GM19395 (cell line): ENCODE data around the gene CAMK2D.

Source experiments
- ATAC-seq: cut with Tn5 transposase; IDR thresholded peaks from one replicate; pipeline ENCODE4 v1.9.1; 2021; ENCODE audit warnings: mild to moderate bottlenecking, moderate library complexity; ENCODE audit not compliant: unreplicated experiment

CAMK2D gene

DNA sequence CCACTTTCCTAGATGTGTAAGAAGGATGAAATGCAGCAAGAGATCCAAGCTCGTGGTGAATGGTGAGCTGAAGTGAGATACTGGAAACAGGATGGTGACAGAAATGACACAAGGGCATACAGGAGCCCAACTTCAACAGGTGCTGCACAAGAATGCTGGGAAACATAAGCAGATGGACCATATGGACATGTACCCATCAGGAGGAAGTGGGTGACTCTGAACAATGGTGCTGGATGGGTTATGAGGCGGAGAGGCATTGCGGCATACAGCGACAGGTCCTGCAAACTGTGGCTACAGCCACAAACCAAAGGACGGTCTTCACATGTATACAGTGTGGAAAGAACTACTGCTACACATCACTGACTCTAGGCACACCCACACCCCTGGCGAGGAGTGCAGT, 265.7 kb downstream of the CAMK2D start:
- ATAC-seq, result no peak

DNA sequence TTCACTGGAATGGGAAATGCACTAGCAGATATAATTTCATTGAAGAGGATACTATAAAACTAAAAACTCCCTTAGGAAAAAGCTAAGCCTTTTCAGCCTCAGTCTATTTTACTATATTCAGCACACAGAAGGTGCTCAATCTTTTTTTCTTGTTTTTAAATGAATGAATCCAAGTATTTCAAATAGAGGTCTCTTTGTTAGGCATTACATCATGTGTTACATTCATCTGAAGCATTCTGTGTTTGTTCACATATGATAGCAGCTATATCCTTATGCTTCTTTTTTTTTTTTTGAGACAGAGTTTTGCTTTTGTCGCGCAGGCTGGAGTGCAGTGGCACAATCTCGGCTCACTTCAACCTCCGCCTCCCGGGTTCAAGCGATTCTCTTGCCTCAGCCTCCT, 278.4 kb downstream of the CAMK2D start:
- no peak for ATAC-seq

DNA sequence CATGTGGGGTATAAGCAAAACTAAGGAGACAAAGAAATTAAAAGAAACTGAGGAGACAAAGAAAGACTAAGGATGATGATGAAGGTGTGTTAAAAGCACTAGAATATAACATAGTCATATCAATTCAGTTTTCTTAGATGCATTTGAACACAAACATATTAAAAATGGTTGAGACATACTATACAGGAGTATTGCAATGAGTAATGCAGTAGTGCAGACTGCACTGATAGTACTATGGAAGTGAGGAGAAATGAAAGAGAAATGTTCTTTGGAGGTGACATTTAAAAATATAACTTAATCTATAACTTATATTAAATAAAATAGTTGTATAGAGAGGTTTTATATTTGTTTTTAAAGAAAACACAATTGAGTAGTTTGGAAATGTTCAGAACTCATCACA, 279.2 kb downstream of the CAMK2D start:
- no peak for ATAC-seq

DNA sequence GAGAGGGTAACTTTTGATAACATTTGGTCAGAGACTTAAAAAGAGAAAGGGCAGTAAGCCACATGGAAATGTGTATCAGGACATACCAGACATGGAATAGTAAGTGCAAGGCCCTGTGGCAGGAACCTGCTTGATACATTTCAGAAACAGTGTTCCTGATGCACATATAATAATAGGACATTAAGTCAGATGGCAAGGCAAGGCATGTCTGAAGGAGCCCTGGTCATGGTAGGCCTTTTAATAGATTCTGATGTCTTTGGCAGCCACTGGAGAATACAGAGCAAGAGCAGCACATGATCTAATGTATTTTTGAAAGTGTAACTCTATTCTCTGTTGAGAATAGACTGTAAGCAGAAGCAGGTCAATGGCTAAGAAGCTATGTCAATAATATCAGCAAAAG, 279.7 kb downstream of the CAMK2D start:
- no peak for ATAC-seq

DNA sequence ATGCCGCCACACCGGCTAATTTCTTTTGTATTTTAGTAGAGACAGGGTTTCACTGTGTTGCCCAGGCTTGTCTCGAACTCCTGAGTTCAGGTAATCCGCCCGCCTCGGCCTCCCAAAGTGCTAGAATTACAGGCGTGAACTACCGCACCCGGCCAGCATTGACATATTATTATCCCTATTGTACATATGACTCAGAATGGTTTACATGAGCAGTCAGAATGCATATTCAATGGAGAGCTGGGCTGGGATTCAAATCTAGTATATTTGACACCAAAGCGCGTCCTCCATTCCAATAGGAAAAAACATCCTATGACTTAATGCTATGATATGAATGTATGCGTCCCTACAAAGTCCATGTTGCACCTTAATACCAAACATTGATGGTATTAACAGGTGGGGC, 281.4 kb downstream of the CAMK2D start:
- ATAC-seq, result no peak

DNA sequence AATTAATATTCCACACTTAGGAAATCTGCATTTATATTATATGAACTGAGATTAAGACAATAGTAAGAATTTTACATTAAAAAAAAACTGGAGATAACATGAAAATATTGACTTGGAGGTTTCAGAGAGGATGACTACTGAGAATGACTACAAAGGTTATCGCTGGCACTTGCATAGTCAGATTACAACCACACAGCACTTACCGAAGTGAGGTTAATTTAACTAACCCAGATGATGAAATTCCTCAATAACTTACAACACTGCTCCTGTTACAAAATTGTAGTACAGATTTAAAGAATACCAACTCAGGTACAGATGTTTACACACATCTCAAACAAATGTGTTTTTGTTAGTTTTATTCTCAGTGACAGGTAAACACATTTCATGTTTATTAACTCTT, 283.5 kb downstream of the CAMK2D start:
- no peak for ATAC-seq

DNA sequence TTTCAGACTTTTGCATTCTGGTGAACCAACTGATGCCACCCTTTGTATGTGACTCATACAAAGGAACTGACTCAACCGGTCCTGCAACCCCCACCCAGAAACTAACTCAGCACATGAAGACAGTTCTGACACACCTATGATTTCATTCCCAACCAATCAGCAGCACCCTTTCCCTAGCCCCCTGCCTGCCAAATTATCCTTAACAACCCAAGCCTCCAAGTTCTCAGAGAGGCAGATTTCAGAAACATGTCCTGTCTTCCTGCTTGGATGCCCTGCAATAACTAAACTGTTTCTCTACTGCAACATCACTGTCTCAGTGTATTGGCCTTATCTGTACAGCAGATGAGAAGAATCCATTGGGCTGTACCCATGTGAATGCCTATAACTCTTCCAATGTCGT, 284.7 kb downstream of the CAMK2D start:
- ATAC-seq, result no peak

DNA sequence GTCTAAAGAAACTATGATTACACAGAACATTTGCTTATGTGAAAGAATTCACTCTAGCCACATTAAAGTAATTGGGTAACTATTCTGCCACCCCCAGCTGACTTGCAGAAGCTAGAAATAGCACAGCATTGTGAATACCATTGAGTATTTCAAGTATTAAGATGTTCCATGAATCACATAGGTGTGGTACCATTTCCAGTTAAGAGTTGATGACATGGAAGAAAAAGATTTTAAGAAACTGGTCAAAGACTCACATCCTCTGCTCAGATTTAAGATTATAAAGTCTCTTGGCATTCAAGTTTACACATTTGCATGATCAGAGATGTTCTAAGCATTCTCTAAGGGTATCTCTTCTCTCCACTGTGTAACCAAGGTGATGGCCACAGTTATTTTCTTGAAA, 287.5 kb downstream of the CAMK2D start:
- ATAC-seq, result no peak

DNA sequence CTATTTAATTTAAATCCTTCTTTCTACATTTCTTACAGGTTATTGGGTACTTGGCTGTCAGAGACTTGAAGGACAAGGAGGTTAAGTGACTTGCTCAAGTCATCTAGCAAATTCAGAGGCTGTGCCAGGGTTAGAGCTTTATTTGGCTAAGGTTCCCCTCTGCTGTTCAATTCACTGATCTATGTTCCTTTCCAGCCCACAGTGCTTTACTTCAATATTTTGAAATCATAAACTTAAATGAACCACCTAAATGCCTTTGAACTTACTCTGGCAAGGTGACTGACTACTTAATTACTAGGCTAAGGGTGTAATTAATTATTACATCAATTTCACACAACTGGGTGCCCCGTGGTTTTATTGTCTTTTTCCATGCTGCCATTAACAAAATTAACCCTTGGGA, 288.7 kb downstream of the CAMK2D start:
- no peak for ATAC-seq

DNA sequence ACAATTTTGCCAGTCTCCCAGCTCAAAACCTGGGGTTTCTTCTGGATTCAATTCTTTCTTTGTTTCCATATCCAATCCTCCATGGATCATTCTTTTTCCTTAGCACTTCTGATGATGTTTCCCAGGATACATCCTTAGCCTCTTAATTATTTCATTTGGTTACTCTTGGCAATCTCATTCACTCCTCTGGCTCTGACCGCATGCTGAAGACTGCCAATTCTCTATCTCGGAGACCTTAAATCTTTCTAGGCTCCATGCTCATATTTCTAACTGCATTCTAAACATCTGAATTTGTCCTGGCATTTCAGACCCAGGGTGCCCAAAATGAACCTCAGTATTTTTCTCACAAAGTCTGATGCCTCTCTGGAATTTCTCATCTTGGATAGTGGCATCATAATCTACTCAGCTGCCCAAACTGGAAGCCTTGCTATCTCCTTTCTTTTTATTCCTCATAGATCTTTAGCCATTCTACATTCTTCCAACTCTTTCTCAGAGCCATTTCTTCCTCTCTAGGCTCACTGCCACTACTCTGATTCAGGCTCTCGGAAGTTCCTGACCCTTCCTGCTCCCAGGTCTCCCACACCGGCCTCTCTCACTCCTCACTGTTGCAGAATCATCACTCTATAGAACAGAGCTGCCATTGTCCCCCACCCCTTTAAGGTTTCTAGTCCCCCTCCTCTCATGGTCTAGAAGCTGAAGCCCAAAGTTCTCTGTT, 290.2 kb downstream of the CAMK2D start:
- ATAC-seq, result no peak

DNA sequence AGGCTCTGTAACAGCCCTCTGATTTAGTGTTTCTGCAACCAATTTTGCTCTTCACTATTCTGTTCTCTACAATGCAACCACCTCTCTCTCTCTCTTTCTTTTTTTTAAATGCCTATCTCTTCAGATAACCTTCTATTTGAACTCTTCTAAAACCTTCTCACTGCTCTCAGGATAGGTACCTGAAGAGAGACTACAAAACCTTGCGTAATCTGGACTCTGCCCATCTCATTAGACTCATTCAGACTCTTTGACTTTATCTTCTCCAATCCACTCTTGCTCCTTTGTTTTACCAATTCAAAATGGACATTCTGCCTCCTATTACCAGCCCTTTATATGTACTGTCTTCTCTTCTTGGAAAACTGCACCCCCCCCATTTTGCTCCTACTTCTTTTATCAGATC, 291.6 kb downstream of the CAMK2D start:
- ATAC-seq, result no peak

DNA sequence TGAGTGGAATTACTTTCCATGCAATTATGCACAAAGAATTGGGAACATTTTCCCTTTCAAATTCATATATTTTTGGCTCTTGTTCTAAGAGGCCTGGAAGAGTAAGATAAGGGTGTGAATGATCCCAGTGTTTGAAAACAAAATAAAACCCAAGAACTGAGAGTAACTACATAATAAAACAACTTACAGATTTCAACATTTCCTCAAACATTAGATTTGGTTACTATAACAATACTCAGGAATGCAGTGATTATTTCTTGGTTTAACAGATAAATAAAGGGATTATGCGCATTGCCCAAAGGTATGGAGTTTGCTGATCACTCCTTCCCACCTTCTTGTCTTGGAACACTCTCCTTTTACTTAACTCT, 292.5 kb downstream of the CAMK2D start:
- no peak for ATAC-seq

DNA sequence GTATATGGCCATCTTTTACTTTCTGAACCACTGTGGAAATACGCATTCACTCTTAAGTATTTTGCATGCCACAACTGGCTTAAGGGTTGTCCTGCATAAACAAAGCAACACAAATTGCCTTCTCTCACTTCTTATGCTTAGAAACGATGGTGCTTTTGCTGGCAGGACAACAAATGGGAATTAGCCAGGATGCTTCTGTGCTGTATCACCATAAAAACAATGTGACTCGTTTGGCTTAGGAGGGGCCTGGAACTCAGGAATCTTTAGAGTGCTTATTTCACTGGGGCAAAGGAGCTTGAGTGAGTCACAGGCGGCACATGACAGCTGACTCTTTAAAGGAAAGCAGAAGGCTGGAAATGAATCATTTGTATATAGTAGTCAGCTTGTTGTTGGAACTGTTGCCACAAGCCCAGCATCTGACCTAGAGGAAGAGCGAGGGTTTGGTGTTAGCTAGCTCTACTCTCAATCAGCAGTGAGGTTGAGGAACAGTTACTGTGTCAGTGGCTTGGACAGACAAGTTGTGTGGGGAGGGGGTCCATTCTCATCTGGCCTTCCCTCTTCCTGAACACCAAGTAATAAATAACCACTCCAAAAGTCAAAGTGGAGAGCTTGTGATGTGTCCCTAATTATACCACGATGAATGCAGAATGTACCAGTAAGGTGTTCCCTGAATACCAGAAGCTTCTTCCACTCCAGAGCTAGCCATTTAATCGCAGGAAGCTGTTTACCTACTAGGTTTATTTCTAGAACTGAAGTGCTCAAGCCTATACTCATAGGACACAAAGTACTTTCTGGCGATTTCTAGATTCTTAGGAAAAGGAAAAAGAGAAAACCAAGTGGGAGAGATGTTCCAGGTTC, 293.1 kb downstream of the CAMK2D start:
- no peak for ATAC-seq

DNA sequence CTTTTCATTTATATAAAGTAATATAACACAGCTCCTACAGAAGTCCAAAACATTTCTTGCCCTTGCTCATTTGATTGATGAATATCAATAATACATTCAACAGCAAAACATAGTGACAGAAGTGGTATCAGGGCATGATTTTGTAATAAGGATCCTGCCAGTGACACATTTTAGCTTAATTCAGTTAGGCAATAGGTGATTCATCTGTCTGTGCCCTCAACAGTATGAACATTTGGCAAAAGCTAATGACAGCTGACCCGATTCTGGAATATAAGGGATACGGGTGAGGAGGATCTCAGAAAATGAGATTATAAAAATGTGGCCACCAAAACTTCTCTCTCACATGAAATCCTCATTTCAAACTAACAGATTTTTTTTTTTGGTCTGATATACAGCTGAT, 294.0 kb downstream of the CAMK2D start:
- ATAC-seq, result no peak

DNA sequence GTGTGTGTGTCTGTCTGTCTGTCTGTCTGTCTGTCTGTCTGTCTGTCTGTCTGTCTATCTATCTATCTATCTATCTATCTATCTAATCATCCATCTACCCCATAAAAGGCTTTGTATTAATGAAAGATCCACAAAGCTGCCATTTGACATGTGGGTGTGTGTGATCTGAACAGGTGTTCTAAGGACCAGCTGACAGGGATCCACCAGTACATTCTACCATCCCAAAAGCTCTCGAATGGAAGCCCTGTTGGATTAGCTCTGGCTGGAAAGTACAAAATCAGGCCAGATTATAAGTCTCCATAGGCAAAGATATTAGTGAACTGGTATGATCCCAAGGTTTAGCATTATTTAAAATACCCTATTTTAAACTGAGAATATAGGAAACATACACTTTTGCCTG, 299.3 kb downstream of the CAMK2D start:
- ATAC-seq, result no peak

DNA sequence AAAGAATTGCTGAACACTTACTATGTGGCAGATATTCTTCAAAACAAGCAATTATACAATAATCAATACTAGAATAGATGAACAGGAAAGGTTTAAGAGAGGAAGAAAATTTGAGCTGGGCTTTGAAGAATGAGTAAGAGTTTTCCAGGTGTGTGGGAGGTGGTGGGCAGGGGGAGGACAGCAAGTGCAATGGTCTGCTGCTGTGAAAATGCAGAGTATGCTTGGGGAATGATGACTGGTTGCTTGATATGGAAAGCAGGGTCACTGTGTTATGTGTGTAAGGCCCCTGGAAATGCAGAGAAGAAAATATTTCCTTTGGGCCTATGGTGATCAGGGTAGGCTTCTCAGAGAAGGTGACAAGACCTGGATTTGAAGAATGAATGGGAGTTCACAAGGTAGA, 300.3 kb downstream of the CAMK2D start:
- no peak for ATAC-seq

DNA sequence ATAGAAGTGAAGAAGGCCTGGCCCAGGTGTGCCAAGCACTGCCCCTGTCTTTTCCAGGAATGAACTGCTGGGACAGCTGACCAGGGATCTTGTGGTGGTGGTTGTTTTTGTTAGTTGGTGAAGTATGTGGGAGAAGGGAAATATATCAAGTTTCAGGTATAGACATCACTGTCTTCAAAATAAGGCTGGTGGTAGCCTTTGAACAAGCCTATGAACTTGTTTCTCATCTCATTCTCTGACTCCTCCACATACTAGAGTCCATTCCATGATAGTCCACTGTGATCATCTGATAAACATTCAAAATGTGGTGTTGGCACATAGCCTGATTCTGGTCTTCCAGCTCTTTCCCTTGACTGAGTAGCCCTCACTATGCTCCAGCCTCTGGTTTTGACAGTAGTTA, 303.7 kb downstream of the CAMK2D start:
- ATAC-seq, result no peak

DNA sequence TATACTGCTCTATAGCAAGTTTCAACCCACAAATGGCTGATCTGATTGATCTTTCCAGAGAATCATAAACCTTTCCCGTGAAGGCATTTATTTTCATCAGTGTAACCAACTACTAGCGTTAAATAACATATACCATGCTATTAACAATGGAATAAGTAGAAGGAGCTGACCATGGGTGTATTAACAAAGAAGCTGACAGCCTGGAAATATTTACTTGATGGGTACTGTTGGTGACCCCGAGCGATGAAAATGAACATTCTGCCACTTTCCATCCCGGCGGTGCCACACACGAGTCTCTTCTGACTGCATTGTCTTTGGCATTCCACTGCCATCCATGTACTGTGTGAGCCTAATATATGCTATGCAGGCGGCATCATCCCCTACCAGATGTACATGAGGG, 304.4 kb downstream of the CAMK2D start:
- no peak for ATAC-seq

DNA sequence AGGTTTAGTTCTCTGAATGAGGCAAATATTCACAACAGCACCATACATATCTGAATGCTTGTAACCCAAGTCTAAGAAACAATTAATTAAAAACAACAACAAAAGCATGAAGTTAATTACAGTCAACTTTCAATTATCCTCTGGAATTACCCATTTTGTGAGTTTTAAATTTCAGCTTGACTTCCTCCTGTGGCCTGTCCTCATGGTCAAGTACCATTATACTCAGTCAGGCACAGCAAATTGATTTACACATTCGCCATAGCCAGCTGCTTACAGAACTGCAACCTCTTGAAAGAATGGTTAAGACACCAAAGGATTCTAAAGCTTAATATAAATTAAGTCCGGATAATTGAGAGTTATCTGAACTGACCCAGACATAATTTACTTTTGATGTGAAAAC, 306.5 kb downstream of the CAMK2D start:
- ATAC-seq, result no peak

DNA sequence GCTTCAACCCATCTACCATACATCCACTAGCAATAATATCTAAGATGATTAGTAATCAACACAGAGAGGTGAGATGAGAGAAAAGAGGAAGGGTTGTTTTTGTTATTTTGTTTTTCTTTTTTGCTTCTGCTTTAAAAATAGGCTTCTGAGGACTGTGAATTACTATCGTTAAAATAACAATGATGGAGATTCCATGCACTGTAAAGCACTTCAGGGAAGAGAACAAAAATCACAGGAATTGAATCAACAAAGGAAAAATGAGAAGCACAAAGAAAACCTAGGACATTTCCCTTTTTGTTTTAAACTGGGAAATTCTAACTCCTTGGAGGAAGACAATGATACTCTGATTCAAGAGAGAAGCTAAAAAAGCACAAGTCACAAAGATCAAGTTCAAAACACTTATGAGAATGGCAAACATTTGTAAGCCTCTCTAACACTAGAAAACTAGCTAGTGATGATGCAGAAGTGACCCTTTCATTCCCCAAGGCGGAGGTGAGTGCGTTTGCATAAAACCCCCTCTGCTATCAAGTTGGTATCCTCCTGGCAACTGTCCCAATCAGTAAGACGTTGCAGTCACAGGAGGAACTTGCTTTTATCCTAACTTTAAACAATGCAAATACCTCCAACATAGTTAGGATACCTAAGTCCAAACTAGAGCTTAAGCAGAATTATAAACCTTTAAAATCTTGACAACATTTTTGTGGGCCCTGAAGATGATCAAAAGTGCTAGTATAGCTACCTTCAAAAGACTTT, 308.5 kb downstream of the CAMK2D start:
- no peak for ATAC-seq

DNA sequence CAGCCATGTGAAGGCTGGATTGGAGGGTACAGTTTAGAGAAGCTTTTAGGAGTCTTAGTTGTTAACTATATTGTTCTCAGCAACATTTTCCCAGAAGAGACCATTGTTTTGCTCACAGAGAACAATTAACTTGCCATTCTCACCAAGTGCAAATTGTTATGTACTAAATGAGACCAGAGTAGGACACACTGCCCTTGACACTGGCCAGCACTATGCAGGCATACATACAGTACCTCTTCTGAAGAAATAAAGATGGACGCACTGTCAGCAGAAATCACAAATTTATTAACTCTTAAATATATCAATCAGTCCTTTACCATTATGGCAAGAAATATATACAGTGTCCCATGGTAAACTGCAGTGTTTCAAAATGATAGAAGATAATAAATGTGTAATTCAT, 309.4 kb downstream of the CAMK2D start:
- ATAC-seq, result no peak
